Kidney epithelial cell (primary cell): Measurements from ENCODE around the gene CANX. TPM values are rescaled to one million over a fixed set of nuclear protein-coding genes. Genes with fewer than 3 reads are reported as not detected.
"Not testable (repeated sequence)": the region's sequence is repeated elsewhere in the genome, so short reads cannot be mapped to it uniquely, and the experiment has no call there.

Experiments used
- DNase-seq: peaks from one replicate; pipeline ENCODE4 v3.0.0-alpha.2; 2010; ENCODE audit warnings: low read depth
- H3K27me3 ChIP-seq: 2 replicates; pipeline ENCODE4 v1.6.0; 2011; ENCODE audit warnings: low read length; ENCODE audit not compliant: control insufficient read depth, insufficient read depth
- H3K36me3 ChIP-seq: 2 replicates; pipeline ENCODE4 v1.5.1; 2011; ENCODE audit warnings: low read length; ENCODE audit not compliant: control insufficient read depth, insufficient read depth
- H3K4me3 ChIP-seq: 2 replicates; pipeline ENCODE4 v1.5.1; 2011; ENCODE audit warnings: low read depth, mild to moderate bottlenecking, control low read depth, low read length
- total RNA-seq: library from RNA; depleted of rRNA; stranded (reverse); fragments of >200 nt; gene quantifications from 2 replicates; pipeline ENCODE4 v1.2.3, GENCODE V29; 2015
- TF ChIP-seq, protein P1 (sequence below): IDR thresholded peaks from 2 replicates; pipeline ENCODE4 v1.5.1; 2011; ENCODE audit warnings: mild to moderate bottlenecking, moderate library complexity, low read length, control low read depth, inconsistent platforms; ENCODE audit not compliant: insufficient read depth, poor library complexity, severe bottlenecking

The CANX gene
- total RNA-seq, 1 donor from 2014 or later = 649 TPM

DNA sequence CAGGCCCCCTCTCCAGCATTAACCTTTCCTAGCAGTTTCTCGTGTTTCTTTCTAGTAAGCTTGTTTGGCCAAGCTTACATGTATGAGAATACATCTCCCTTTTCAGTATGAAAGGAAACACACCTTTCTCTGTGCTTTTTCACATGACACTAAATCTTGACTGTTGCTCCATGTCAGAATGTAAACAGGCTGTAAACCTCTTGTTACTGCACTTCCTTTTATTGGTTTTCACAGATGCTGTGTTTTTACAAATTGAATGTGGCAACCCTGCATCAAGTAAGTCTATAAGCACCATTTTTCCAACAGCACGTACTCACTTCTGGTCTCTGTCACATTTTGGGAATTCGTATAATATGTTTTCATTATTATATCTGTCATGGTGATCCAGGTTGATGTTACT is 2.2 kb upstream of the CANX start:
- DNase-seq = no peak
- no peaks in the 10 kb centered on the region for H3K36me3 ChIP-seq
- no peaks in the 10 kb centered on the region for H3K27me3 ChIP-seq
- TF ChIP-seq, protein P1, sequence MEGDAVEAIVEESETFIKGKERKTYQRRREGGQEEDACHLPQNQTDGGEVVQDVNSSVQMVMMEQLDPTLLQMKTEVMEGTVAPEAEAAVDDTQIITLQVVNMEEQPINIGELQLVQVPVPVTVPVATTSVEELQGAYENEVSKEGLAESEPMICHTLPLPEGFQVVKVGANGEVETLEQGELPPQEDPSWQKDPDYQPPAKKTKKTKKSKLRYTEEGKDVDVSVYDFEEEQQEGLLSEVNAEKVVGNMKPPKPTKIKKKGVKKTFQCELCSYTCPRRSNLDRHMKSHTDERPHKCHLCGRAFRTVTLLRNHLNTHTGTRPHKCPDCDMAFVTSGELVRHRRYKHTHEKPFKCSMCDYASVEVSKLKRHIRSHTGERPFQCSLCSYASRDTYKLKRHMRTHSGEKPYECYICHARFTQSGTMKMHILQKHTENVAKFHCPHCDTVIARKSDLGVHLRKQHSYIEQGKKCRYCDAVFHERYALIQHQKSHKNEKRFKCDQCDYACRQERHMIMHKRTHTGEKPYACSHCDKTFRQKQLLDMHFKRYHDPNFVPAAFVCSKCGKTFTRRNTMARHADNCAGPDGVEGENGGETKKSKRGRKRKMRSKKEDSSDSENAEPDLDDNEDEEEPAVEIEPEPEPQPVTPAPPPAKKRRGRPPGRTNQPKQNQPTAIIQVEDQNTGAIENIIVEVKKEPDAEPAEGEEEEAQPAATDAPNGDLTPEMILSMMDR = no peak
- H3K4me3 ChIP-seq = no peak overlapping the region

DNA sequence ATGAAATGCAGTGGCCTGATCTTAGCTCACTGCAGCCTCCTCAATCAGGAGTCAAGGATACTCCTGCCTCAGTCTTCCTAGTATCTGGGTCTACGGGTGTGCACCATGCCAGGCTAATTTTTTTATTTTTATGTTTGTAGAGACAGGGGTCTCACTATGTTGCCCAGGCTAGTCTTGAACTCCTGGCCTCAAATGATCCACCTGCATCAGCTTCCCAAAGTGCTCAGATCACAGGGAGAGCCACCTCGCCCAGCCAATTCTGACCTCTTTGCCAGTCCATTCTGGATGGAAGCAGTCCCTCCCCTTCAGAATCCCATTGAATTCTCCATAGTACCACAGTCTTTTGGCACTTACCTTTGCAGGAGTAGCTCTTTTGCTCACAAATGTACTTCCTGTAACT is 1.7 kb upstream of the CANX start:
- Histone ChIP-seq H3K27me3 (no peaks in the 10 kb centered on the region), H3K4me3 (no peak overlapping the region), H3K36me3 (no peaks in the 10 kb centered on the region)
- DNase-seq = no peak
- TF ChIP-seq, protein P1 = no peak

DNA sequence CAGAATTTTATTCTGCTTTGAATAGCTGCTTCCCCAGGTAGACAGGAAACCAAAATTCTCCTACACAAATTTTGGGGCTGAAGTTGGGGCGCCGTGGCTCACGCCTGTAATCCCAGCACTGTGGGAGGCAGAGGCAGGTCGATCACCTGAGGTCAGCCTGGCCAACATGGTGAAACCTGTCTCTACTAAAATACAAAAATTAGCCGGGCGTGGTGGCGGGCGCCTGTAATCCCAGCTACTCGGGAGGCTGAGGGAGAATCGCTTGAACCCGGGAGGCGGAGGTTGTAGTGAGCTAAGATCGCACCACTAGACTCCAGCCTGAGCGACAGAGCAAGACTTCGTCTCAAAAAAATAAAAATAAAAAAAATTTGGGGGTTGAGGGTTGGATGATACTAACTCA is 1.2 kb upstream of the CANX start:
- peak overlapping the region; percentile 67 for H3K4me3 ChIP-seq
- not testable (repeated sequence) for DNase-seq, H3K27me3 ChIP-seq, H3K36me3 ChIP-seq

DNA sequence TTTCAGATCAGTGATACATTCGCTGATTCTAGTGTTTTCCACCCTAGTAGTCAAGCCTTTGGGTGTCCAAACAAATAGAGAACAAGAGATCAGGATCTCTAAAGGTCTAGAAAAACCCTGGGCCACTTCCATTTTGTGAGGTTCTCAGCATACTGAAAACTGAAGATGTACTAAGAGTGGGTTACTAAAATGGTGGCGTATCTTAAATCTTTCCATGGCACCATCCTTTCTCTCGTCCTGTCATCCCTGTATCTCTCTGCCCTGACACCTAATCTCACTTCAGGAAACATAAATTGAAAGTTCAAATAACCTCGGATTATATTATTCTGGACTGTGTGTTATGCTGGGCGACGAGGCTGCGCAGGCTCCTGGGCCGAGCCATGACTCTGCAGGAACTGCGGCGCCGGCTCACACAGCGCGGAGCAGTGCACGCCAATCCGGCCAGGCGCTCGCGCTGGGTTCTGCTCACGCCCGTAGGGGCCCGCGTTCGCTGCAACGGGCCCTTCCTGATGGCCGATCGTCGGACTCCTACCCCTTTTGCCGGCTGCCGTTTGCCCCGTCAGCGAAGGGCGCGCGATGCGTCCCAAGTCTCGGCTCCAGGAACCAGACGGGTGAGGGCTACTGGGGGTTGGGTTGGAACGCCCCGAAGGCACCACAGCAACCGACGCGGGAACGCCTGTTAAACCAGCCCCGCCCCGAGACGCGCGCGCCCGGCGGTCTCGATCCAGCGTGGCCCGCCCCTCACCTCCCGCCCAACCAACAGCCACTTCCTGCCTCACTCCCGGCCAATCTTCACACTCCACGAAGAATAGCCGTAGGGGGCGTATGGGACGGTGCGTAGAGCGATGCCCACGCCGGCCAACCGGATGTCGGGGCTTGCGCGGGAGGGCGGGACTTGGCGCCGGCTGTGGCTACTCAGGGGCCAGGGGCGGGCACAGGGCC is 503 bp upstream of the CANX start:
- DNase-seq = peak; percentile 94
- Histone ChIP-seq H3K27me3 (no peaks in the 10 kb centered on the region), H3K4me3 (peak overlapping the region; percentile 98), H3K36me3 (no peaks in the 10 kb centered on the region)
- TF ChIP-seq, protein P1 = no peak

DNA sequence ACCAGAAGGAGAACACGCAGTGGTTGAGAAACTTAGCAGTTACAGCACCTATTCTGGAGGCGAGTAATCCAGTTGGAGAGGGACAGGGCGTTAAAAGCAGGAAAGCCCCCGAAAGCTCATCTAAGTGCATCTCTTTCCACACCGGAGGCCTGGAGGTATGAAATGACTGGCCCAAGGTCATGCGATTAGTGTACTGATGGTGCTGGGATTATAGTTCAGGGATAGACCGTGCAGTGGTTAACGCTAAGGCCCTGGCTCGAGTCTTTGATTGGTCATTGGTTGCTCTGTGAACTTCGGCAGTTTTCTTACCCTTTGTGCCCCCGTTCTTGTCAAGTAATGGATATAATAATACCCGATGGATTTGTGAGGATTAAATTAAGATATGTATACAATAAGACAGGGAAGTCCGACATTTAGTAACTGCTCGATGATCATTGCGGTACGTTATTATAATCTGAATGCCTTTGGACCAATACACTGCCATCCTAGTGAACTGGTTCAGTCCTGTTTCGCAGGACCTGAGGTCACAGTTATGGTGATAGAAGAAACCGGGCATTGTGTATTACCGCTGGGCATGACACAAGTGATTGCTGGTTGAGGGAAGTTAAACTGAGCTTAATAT is 960 bp downstream of the CANX start:
- no peaks in the 10 kb centered on the region for H3K36me3 ChIP-seq
- TF ChIP-seq, protein P1 = no peak
- no peaks in the 10 kb centered on the region for H3K27me3 ChIP-seq
- DNase-seq = no peak
- peak overlapping the region; percentile 98 for H3K4me3 ChIP-seq

DNA sequence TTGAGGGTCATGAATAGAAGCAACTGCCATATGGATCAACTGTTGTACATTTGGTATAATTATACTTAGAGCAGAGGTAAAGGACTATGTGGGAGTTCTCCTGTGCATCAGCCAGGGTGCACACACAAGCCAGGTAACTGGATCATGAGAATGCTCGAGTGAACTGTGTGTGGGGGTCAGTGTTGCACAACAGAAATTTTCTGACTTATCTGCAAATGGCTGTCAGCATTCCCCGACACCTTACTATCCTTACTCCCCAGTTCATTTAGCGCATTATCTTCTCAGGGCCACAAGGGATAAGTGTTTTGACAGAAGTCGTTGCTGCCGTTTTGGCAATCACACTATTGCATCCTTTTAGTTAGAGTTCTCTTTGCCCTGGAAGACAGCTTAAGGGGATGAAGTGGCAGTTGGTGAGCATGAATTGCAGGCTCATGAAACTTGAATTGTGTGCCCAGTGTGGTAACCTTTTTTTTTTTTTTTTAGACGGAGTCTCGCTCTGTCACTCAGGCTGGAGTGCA is 1.7 kb downstream of the CANX start:
- Histone ChIP-seq H3K27me3 (no peaks in the 10 kb centered on the region), H3K36me3 (no peaks in the 10 kb centered on the region), H3K4me3 (peak overlapping the region; percentile 98)
- no peak for DNase-seq
- TF ChIP-seq, protein P1 = no peak
